ENCODE data around the gene SART1. TPM values are rescaled to one million over a fixed set of nuclear protein-coding genes. Genes with fewer than 3 reads are reported as not detected.

Gene SART1
- total RNA-seq, 1 donor, result 22.4 TPM

GRCh38 chr11:65968600-65969482 is 7.3 kb downstream of the SART1 start:
- Histone ChIP-seq H3K27me3 (ENCODE audit: insufficient read depth, low read length) (no peaks in the 10 kb centered on the region), H3K4me2 (ENCODE audit: insufficient read depth, low read length) (no peak overlapping the region), H2AFZ (ENCODE audit: low read length) (no peak overlapping the region), H3K4me1 (ENCODE audit: insufficient read depth, low read length) (peaks cover under 1% of the 10 kb centered on the region), H3K27ac (ENCODE audit: low read depth, low read length) (no peak overlapping the region), H3K4me3 (ENCODE audit: insufficient read depth, low read length) (no peak overlapping the region), H3K9me3 (ENCODE audit: low read depth, low read length) (no peaks in the 10 kb centered on the region), H3K79me2 (ENCODE audit: insufficient read depth, low read length) (peaks cover 38% of the 10 kb centered on the region), H3K36me3 (ENCODE audit: insufficient read depth, low read length) (peaks cover 76% of the 10 kb centered on the region), H4K20me1 (ENCODE audit: insufficient read depth, low read length) (peaks cover 12% of the 10 kb centered on the region)
- TF ChIP-seq CTCF (IDR thresholded peaks at IDR 0.05; ENCODE audit: extremely low read depth, low read depth, low read length), result no peak
- DNase-seq (ENCODE audit: insufficient read length, low spot score, missing footprints), result peak; percentile 35

- Histone ChIP-seq H3K79me2 (ENCODE audit: insufficient read depth, low read length) (peaks cover 14% of the 10 kb centered on the region), H3K9me3 (ENCODE audit: low read depth, low read length) (no peaks in the 10 kb centered on the region), H3K4me1 (ENCODE audit: insufficient read depth, low read length) (no peaks in the 10 kb centered on the region), H3K27ac (ENCODE audit: low read depth, low read length) (no peak overlapping the region), H3K36me3 (ENCODE audit: insufficient read depth, low read length) (peaks cover 63% of the 10 kb centered on the region), H3K4me3 (ENCODE audit: insufficient read depth, low read length) (no peak overlapping the region), H4K20me1 (ENCODE audit: insufficient read depth, low read length) (peaks cover 8% of the 10 kb centered on the region), H3K27me3 (ENCODE audit: insufficient read depth, low read length) (no peaks in the 10 kb centered on the region), H2AFZ (ENCODE audit: low read length) (no peak overlapping the region), H3K4me2 (ENCODE audit: insufficient read depth, low read length) (no peak overlapping the region)
- DNase-seq (ENCODE audit: insufficient read length, low spot score, missing footprints), result no peak
- TF ChIP-seq CTCF (IDR thresholded peaks at IDR 0.05; ENCODE audit: extremely low read depth, low read depth, low read length), result no peak
Observed at GRCh38 chr11:65972116-65972515, 10.6 kb downstream of the SART1 start.

GRCh38 chr11:65973439-65974110 is 12.0 kb downstream of the SART1 start:
- no peaks in the 10 kb centered on the region for H3K27me3 ChIP-seq (ENCODE audit: insufficient read depth, low read length)
- no peak for TF ChIP-seq CTCF (IDR thresholded peaks at IDR 0.05; ENCODE audit: extremely low read depth, low read depth, low read length)
- H3K4me1 ChIP-seq (ENCODE audit: insufficient read depth, low read length), result no peaks in the 10 kb centered on the region
- no peak overlapping the region for H2AFZ ChIP-seq (ENCODE audit: low read length)
- H3K27ac ChIP-seq (ENCODE audit: low read depth, low read length), result no peak overlapping the region
- H4K20me1 ChIP-seq (ENCODE audit: insufficient read depth, low read length), result peaks cover 4% of the 10 kb centered on the region
- no peak overlapping the region for H3K4me3 ChIP-seq (ENCODE audit: insufficient read depth, low read length)
- no peaks in the 10 kb centered on the region for H3K9me3 ChIP-seq (ENCODE audit: low read depth, low read length)
- peaks cover 8% of the 10 kb centered on the region for H3K79me2 ChIP-seq (ENCODE audit: insufficient read depth, low read length)
- peak; percentile 93 for DNase-seq (ENCODE audit: insufficient read length, low spot score, missing footprints)
- no peak overlapping the region for H3K4me2 ChIP-seq (ENCODE audit: insufficient read depth, low read length)
- peaks cover 69% of the 10 kb centered on the region for H3K36me3 ChIP-seq (ENCODE audit: insufficient read depth, low read length)

- H3K4me1 ChIP-seq (ENCODE audit: insufficient read depth, low read length), result no peaks in the 10 kb centered on the region
- H4K20me1 ChIP-seq (ENCODE audit: insufficient read depth, low read length), result no peaks in the 10 kb centered on the region
- peaks cover 64% of the 10 kb centered on the region for H3K36me3 ChIP-seq (ENCODE audit: insufficient read depth, low read length)
- DNase-seq (ENCODE audit: insufficient read length, low spot score, missing footprints), result no peak
- no peaks in the 10 kb centered on the region for H3K9me3 ChIP-seq (ENCODE audit: low read depth, low read length)
- no peak overlapping the region for H3K4me3 ChIP-seq (ENCODE audit: insufficient read depth, low read length)
- H2AFZ ChIP-seq (ENCODE audit: low read length), result no peak overlapping the region
- H3K27me3 ChIP-seq (ENCODE audit: insufficient read depth, low read length), result no peaks in the 10 kb centered on the region
- TF ChIP-seq CTCF (IDR thresholded peaks at IDR 0.05; ENCODE audit: extremely low read depth, low read depth, low read length), result no peak
- H3K4me2 ChIP-seq (ENCODE audit: insufficient read depth, low read length), result no peak overlapping the region
- no peaks in the 10 kb centered on the region for H3K79me2 ChIP-seq (ENCODE audit: insufficient read depth, low read length)
- H3K27ac ChIP-seq (ENCODE audit: low read depth, low read length), result no peak overlapping the region
Observed at GRCh38 chr11:65975771-65976170, 14.2 kb downstream of the SART1 start.
